A673 (cell line): Measurements from ENCODE around the gene TIMM23B.
"Not testable (repeated sequence)": the region's sequence is repeated elsewhere in the genome, so short reads cannot be mapped to it uniquely, and the experiment has no call there.

ENCODE experiments used
- EZH2 ChIP-seq: fragments of 200-600 bp; sonication (generic); IDR thresholded peaks from 2 replicates; pipeline ENCODE4 v1.6.1; 2017; ENCODE audit warnings: borderline replicate concordance, low read depth, mild to moderate bottlenecking, mixed read lengths, antibody characterized with exemption, low read length; ENCODE audit not compliant: poor library complexity, severe bottlenecking
- TF ChIP-seq, protein P1 (sequence below): fragments of 300-800, 200-600 bp; sonication (generic); conservative IDR thresholded peaks from 2 replicates; pipeline ENCODE4 v1.5.1; 2017; ENCODE audit warnings: low read depth, mild to moderate bottlenecking, antibody characterized with exemption, low read length, moderate library complexity, mixed read lengths

DNA sequence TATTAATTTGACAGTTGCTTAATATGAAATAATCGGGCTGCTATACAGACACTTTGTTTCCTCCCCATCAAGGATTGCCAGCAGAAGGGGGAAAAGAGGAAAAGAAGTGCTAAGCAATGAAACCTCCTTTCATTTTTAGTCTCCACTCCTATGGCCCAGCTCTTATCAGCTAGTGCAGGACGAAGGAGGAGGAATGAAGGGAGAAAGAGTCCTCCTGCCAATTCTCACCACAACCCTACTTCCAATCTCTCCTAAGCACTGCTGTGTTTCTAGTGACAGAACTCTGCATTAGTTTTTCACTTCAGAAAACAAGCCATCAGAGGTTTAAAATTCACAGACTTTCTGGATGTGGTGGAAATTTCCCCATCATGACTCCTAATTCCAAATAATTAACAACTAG is 41.9 kb upstream of the TIMM23B start:
- TF ChIP-seq, protein P1, sequence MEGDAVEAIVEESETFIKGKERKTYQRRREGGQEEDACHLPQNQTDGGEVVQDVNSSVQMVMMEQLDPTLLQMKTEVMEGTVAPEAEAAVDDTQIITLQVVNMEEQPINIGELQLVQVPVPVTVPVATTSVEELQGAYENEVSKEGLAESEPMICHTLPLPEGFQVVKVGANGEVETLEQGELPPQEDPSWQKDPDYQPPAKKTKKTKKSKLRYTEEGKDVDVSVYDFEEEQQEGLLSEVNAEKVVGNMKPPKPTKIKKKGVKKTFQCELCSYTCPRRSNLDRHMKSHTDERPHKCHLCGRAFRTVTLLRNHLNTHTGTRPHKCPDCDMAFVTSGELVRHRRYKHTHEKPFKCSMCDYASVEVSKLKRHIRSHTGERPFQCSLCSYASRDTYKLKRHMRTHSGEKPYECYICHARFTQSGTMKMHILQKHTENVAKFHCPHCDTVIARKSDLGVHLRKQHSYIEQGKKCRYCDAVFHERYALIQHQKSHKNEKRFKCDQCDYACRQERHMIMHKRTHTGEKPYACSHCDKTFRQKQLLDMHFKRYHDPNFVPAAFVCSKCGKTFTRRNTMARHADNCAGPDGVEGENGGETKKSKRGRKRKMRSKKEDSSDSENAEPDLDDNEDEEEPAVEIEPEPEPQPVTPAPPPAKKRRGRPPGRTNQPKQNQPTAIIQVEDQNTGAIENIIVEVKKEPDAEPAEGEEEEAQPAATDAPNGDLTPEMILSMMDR: not testable (repeated sequence)
- not testable (repeated sequence) for TF ChIP-seq EZH2
